HEK293T (cell line): ENCODE results near the gene PLD1.

Source experiments
- ARNT ChIP-seq: fragments of 450-650 bp; IDR thresholded peaks from 2 replicates; pipeline ENCODE4 v1.6.1; 2017; ENCODE audit warnings: mild to moderate bottlenecking
- BHLHE40 ChIP-seq: fragments of 450-650 bp; IDR thresholded peaks from 2 replicates; pipeline ENCODE4 v1.6.1; 2016; ENCODE audit warnings: mild to moderate bottlenecking, moderate library complexity, borderline replicate concordance
- CTBP1 ChIP-seq: fragments of 450-650 bp; IDR thresholded peaks from 2 replicates; pipeline ENCODE4 v1.6.1; 2016; ENCODE audit warnings: borderline replicate concordance
- ELF4 ChIP-seq: fragments of 450-650 bp; IDR thresholded peaks from 2 replicates; pipeline ENCODE4 v1.6.1; 2017; ENCODE audit warnings: antibody characterized with exemption
- FOXA1 ChIP-seq: fragments of 450-650 bp; IDR thresholded peaks from 2 replicates; pipeline ENCODE4 v1.6.1; 2016; ENCODE audit warnings: mild to moderate bottlenecking
- FOXK2 ChIP-seq: fragments of 450-650 bp; IDR thresholded peaks from 2 replicates; pipeline ENCODE4 v1.6.1; 2016; ENCODE audit warnings: mild to moderate bottlenecking
- FOXM1 ChIP-seq: fragments of 450-650 bp; IDR thresholded peaks from 2 replicates; pipeline ENCODE4 v1.6.1; 2017; ENCODE audit warnings: mild to moderate bottlenecking, borderline replicate concordance
- HDGF ChIP-seq: fragments of 450-650 bp; IDR thresholded peaks from 2 replicates; pipeline ENCODE4 v1.6.1; 2017; ENCODE audit warnings: antibody characterized with exemption, borderline replicate concordance
- SP1 ChIP-seq: fragments of 450-650 bp; IDR thresholded peaks from 2 replicates; pipeline ENCODE4 v1.6.1; 2017
- SUZ12 ChIP-seq: fragments of 450-650 bp; IDR thresholded peaks from 2 replicates; pipeline ENCODE4 v1.6.1; 2016; ENCODE audit warnings: mild to moderate bottlenecking
- ZNF384 ChIP-seq: fragments of 450-650 bp; IDR thresholded peaks from 2 replicates; pipeline ENCODE4 v1.6.1; 2016

DNA sequence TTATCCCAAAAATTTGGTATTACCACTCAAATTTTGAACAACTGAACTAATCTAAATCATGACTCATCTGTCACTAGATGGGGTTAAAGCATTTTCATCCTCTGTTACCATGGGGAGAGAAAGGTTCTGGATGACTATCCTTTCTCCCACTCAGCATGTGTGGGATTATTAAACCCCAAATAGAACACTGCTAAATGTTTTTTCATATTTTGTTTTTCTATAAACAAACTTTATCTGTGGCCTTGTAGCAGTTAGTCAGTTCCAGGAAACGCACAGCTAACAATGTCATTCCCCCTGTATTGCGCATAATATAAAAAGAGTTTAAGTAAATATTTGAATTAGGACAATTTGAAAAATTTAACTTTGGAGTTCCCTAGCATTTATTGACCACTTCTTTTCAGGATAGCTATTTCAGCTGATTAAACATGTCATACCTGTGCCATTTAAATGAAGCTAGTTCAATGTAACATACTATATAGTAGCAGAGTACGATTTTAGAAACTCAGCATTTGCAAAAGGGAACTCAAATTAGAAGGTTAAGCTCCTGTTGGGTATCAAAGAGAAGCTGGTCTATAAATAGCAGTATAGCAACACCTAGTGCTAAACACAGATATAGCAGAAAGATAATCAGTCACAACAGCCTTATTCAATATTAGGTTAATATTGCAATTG lies 23.6 kb upstream of the PLD1 start:
- TF ChIP-seq SUZ12 = no peak
- TF ChIP-seq BHLHE40 = no peak
- no peak for TF ChIP-seq ARNT
- TF ChIP-seq FOXA1 = no peak
- no peak for TF ChIP-seq SP1
- no peak for TF ChIP-seq HDGF
- no peak for TF ChIP-seq FOXK2
- no peak for TF ChIP-seq ZNF384
- no peak for TF ChIP-seq FOXM1
- TF ChIP-seq CTBP1 = no peak
- TF ChIP-seq ELF4 = no peak
